H9 (cell line): ENCODE measurements around the gene MOXD1. TPM values are rescaled to one million over a fixed set of nuclear protein-coding genes. Genes with fewer than 3 reads are reported as not detected.
A peak's percentile ranks its signal among the peaks of the same experiment; 100 is the strongest.

Experiments used
- DNase-seq: peaks from one replicate; pipeline ENCODE4 v3.0.0-alpha.2; 2017
- H2AFZ ChIP-seq: one replicate; pipeline ENCODE4 v1.6.1; 2013; ENCODE audit warnings: mild to moderate bottlenecking, low read length, control low read depth, moderate library complexity
- H2AK5ac ChIP-seq: 2 replicates; pipeline ENCODE4 v1.6.1; 2013; ENCODE audit warnings: low read length, control low read depth, mixed read lengths; ENCODE audit not compliant: insufficient read length
- H2BK120ac ChIP-seq: one replicate; pipeline ENCODE4 v1.6.1; 2013; ENCODE audit warnings: low read depth, mild to moderate bottlenecking, low read length, control low read depth, inconsistent platforms; ENCODE audit not compliant: poor library complexity, severe bottlenecking
- H2BK12ac ChIP-seq: 2 replicates; pipeline ENCODE4 v1.6.1; 2013; ENCODE audit warnings: low read length, control low read depth, mixed read lengths, low read depth; ENCODE audit not compliant: insufficient read length
- H2BK15ac ChIP-seq: 2 replicates; pipeline ENCODE4 v1.6.1; 2013; ENCODE audit warnings: low read depth, low read length, control low read depth
- H2BK20ac ChIP-seq: one replicate; pipeline ENCODE4 v1.6.1; 2013; ENCODE audit warnings: low read depth, mild to moderate bottlenecking, low read length, control low read depth, inconsistent platforms; ENCODE audit not compliant: poor library complexity, severe bottlenecking
- H2BK5ac ChIP-seq: 2 replicates; pipeline ENCODE4 v1.6.1; 2013; ENCODE audit warnings: low read length, control low read depth, mixed read lengths; ENCODE audit not compliant: insufficient read length
- H3K14ac ChIP-seq: 2 replicates; pipeline ENCODE4 v1.6.1; 2013; ENCODE audit warnings: low read length, control low read depth; ENCODE audit not compliant: insufficient read depth
- H3K18ac ChIP-seq: 2 replicates; pipeline ENCODE4 v1.6.1; 2013; ENCODE audit warnings: low read depth, mild to moderate bottlenecking, mixed read lengths, low read length, control low read depth; ENCODE audit not compliant: insufficient read length
- H3K23ac ChIP-seq: 2 replicates; pipeline ENCODE4 v1.6.1; 2013; ENCODE audit warnings: low read length, control low read depth, mixed read lengths, low read depth; ENCODE audit not compliant: insufficient read length
- H3K23me2 ChIP-seq: 2 replicates; pipeline ENCODE4 v1.6.1; 2013; ENCODE audit warnings: low read depth, mild to moderate bottlenecking, mixed read lengths, low read length, control low read depth; ENCODE audit not compliant: insufficient read length, poor library complexity, severe bottlenecking
- H3K27ac ChIP-seq: 2 replicates; pipeline ENCODE4 v1.5.1; 2013; ENCODE audit warnings: low read length, control low read depth, mixed read lengths, low read depth; ENCODE audit not compliant: insufficient read length
- H3K27me3 ChIP-seq: 2 replicates; pipeline ENCODE4 v1.6.1; 2013; ENCODE audit warnings: low read length, control low read depth, inconsistent platforms; ENCODE audit not compliant: insufficient read depth
- H3K4ac ChIP-seq: 2 replicates; pipeline ENCODE4 v1.6.1; 2013; ENCODE audit warnings: low read depth, mild to moderate bottlenecking, control low read depth, inconsistent platforms, low read length, moderate library complexity
- H3K4me1 ChIP-seq: 2 replicates; pipeline ENCODE4 v1.6.1; 2013; ENCODE audit warnings: low read length, control low read depth, inconsistent platforms; ENCODE audit not compliant: insufficient read depth
- H3K4me2 ChIP-seq: 2 replicates; pipeline ENCODE4 v1.6.1; 2013; ENCODE audit warnings: low read length, control low read depth, mixed read lengths; ENCODE audit not compliant: insufficient read length, insufficient read depth
- H3K56ac ChIP-seq: 2 replicates; pipeline ENCODE4 v1.6.1; 2013; ENCODE audit warnings: low read depth, mild to moderate bottlenecking, mixed read lengths, low read length, control low read depth; ENCODE audit not compliant: insufficient read length
- H3K79me1 ChIP-seq: 2 replicates; pipeline ENCODE4 v1.6.1; 2013; ENCODE audit warnings: low read depth, mild to moderate bottlenecking, moderate library complexity, low read length, control low read depth, inconsistent platforms; ENCODE audit not compliant: insufficient read depth, poor library complexity, severe bottlenecking
- H3K79me2 ChIP-seq: 2 replicates; pipeline ENCODE4 v1.6.1; 2013; ENCODE audit warnings: low read length, control low read depth, inconsistent platforms; ENCODE audit not compliant: insufficient read depth
- H3K9ac ChIP-seq: 2 replicates; pipeline ENCODE4 v1.6.1; 2013; ENCODE audit warnings: low read length, control low read depth, mixed read lengths; ENCODE audit not compliant: insufficient read length; ENCODE audit errors: extremely low read depth
- H3K9me3 ChIP-seq: one replicate; pipeline ENCODE4 v1.6.1; 2013; ENCODE audit warnings: low read depth, low read length, inconsistent platforms; ENCODE audit not compliant: control insufficient read depth
- H3T11ph ChIP-seq: one replicate; pipeline ENCODE4 v1.6.1; 2013; ENCODE audit warnings: mild to moderate bottlenecking, low read length, control low read depth, inconsistent platforms
- H4K20me1 ChIP-seq: one replicate; pipeline ENCODE4 v1.6.1; 2013; ENCODE audit not compliant: control insufficient read depth, insufficient read length, insufficient read depth
- H4K5ac ChIP-seq: 2 replicates; pipeline ENCODE4 v1.6.1; 2013; ENCODE audit warnings: low read depth, mild to moderate bottlenecking, mixed read lengths, low read length, control low read depth; ENCODE audit not compliant: insufficient read length
- H4K8ac ChIP-seq: replicated peaks from 2 replicates; pipeline ENCODE4 v1.6.1; 2013; ENCODE audit warnings: low read length, control low read depth, mixed read lengths, low read depth; ENCODE audit not compliant: insufficient read length
- H4K91ac ChIP-seq: 2 replicates; pipeline ENCODE4 v1.6.1; 2013; ENCODE audit warnings: low read depth, mild to moderate bottlenecking, moderate library complexity, mixed read lengths, low read length, control low read depth; ENCODE audit not compliant: insufficient read length
- H3K27ac Mint-ChIP-seq, 3 experiments: 2 replicates in 2 of 3; 3 replicates in 1 of 3; pipeline ENCODE4 v1.8.0; 2020 to 2021; ENCODE audit warnings: mixed read lengths in 3 of 3, mild to moderate bottlenecking in 1 of 3, moderate library complexity in 1 of 3
- H3K27me3 Mint-ChIP-seq: 2 replicates; pipeline ENCODE4 v1.8.0; 2021; ENCODE audit warnings: low read depth, mild to moderate bottlenecking, moderate library complexity, mixed read lengths
- H3K36me3 Mint-ChIP-seq, 3 experiments: 2 replicates in 2 of 3; 3 replicates in 1 of 3; pipeline ENCODE4 v1.8.0; 2020 to 2021; ENCODE audit warnings: low read depth in 3 of 3, mixed read lengths in 3 of 3; ENCODE audit not compliant: insufficient read depth in 1 of 3
- H3K4me1 Mint-ChIP-seq, 2 experiments: 2 replicates each; pipeline ENCODE4 v1.8.0; 2020; ENCODE audit warnings: mixed read lengths in 2 of 2
- H3K4me3 Mint-ChIP-seq, 2 experiments: 2 replicates in 1 of 2; 3 replicates in 1 of 2; pipeline ENCODE4 v1.8.0; 2020 to 2021; ENCODE audit warnings: mild to moderate bottlenecking in 2 of 2, mixed read lengths in 2 of 2, moderate library complexity in 1 of 2
- H3K9me3 Mint-ChIP-seq, 2 experiments: 2 replicates in 1 of 2; 3 replicates in 1 of 2; pipeline ENCODE4 v1.8.0; 2020; ENCODE audit warnings: mild to moderate bottlenecking in 2 of 2, mixed read lengths in 2 of 2, moderate library complexity in 1 of 2
- CTCF ChIP-seq: fragments of 200-600 bp; sonication (generic); conservative IDR thresholded peaks from 3 replicates; pipeline ENCODE4 v1.8.0; 2021; ENCODE audit warnings: antibody characterized with exemption, mild to moderate bottlenecking
- WGBS: extraction: QIAGEN DNeasy Blood & Tissue Kit; methylation state at CpG from one replicate; pipeline ENCODE4 v1.1.7; 2013; ENCODE audit warnings: missing lambda C conversion rate, low lambda C conversion rate, mixed read lengths; ENCODE audit not compliant: insufficient read length; ENCODE audit errors: extremely low coverage; 5-methylcytosine and 5-hydroxymethylcytosine counted together
- total RNA-seq: library from RNA; stranded (reverse); gene quantifications from 2 replicates; pipeline ENCODE4 v1.2.1, GENCODE V29; 2021

MOXD1 gene
- total RNA-seq, 1 experiment from 2014 or later = 2.3 TPM

GRCh38 chr6:132322398-132322797, 78.9 kb downstream of the MOXD1 start:
- no peak overlapping the region for H3K56ac ChIP-seq
- WGBS = no CpG with 5 or more reads among the region's 2 CpGs
- no peak overlapping the region for H2AK5ac ChIP-seq
- H2BK5ac ChIP-seq = no peak overlapping the region
- H2AFZ ChIP-seq = no peak overlapping the region
- H3K27ac Mint-ChIP-seq = peak overlapping the region in 1 of 3 experiments; percentile 73; a peak in 1 of 7 replicates
- H3K23ac ChIP-seq = no peak overlapping the region
- H3K27me3 Mint-ChIP-seq = no peaks in the 10 kb centered on the region
- H4K5ac ChIP-seq = no peak overlapping the region
- no peak overlapping the region for H4K91ac ChIP-seq
- no peak overlapping the region for H2BK15ac ChIP-seq
- H3K18ac ChIP-seq = no peak overlapping the region
- H3K27me3 ChIP-seq = no peaks in the 10 kb centered on the region
- H3K9me3 ChIP-seq = no peaks in the 10 kb centered on the region
- no peaks in the 10 kb centered on the region for H3K36me3 Mint-ChIP-seq
- no peak overlapping the region for H4K8ac ChIP-seq
- no peak for TF ChIP-seq CTCF
- H3T11ph ChIP-seq = no peak overlapping the region
- no peak overlapping the region for H3K27ac ChIP-seq
- no peak overlapping the region for H2BK120ac ChIP-seq
- no peaks in the 10 kb centered on the region for H3K9me3 Mint-ChIP-seq
- no peak overlapping the region for H3K9ac ChIP-seq
- H3K79me1 ChIP-seq = no peaks in the 10 kb centered on the region
- H2BK20ac ChIP-seq = no peak overlapping the region
- H3K4me1 ChIP-seq = no peaks in the 10 kb centered on the region
- H2BK12ac ChIP-seq = no peak overlapping the region
- H3K79me2 ChIP-seq = no peaks in the 10 kb centered on the region
- no peaks in the 10 kb centered on the region for H3K23me2 ChIP-seq
- H4K20me1 ChIP-seq = no peaks in the 10 kb centered on the region
- H3K4ac ChIP-seq = no peak overlapping the region
- no peak overlapping the region for H3K4me3 Mint-ChIP-seq
- H3K4me1 Mint-ChIP-seq = no peaks in the 10 kb centered on the region
- H3K14ac ChIP-seq = no peak overlapping the region
- H3K4me2 ChIP-seq = no peak overlapping the region
- DNase-seq = no peak
